ENCODE measurements around the gene GPR63. TPM values are rescaled to one million over a fixed set of nuclear protein-coding genes. Genes with fewer than 3 reads are reported as not detected.

Gene GPR63
- total RNA-seq, 1 experiment from 2014 or later, result 5.9 TPM

DNA sequence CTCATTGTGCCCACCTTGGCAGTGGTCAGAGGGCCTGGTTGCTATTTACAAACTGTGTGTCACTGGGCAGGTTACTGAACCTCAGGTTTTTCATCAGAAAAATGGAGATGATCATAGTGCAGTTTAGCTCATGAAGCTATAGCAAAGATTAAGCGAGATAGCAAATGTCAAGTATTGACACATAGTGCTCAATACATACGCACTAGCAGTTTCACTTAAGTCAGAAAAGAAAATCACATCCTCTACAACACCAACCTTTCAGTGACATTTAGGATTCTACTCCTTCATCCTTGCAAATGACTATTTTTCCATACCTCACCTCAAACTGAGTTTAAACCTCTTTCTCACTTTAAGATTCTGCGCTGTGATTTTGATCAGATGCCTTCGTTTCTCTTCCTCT lies 16.2 kb downstream of the GPR63 start:
- H3K27ac Mint-ChIP-seq, result peak overlapping the region in 1 of 3 experiments; percentile 65; a peak in 1 of 7 replicates
- TF ChIP-seq, protein P1, sequence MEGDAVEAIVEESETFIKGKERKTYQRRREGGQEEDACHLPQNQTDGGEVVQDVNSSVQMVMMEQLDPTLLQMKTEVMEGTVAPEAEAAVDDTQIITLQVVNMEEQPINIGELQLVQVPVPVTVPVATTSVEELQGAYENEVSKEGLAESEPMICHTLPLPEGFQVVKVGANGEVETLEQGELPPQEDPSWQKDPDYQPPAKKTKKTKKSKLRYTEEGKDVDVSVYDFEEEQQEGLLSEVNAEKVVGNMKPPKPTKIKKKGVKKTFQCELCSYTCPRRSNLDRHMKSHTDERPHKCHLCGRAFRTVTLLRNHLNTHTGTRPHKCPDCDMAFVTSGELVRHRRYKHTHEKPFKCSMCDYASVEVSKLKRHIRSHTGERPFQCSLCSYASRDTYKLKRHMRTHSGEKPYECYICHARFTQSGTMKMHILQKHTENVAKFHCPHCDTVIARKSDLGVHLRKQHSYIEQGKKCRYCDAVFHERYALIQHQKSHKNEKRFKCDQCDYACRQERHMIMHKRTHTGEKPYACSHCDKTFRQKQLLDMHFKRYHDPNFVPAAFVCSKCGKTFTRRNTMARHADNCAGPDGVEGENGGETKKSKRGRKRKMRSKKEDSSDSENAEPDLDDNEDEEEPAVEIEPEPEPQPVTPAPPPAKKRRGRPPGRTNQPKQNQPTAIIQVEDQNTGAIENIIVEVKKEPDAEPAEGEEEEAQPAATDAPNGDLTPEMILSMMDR (conservative IDR thresholded peaks at IDR 0.05), result no peak
- Histone ChIP-seq H3K9me3 (ENCODE audit: control insufficient read depth, low read depth, low read length) (no peaks in the 10 kb centered on the region), H3K27ac (ENCODE audit: insufficient read length, low read depth, low read length) (no peak overlapping the region), H3K23me2 (ENCODE audit: insufficient read length, low read depth, low read length, poor library complexity, severe bottlenecking) (no peaks in the 10 kb centered on the region), H4K91ac (ENCODE audit: insufficient read length, low read depth, low read length) (no peak overlapping the region), H3K79me2 (ENCODE audit: insufficient read depth, low read length) (no peaks in the 10 kb centered on the region; the same call in 1 of the 2 replicates), H3K79me1 (ENCODE audit: insufficient read depth, low read depth, low read length, poor library complexity, severe bottlenecking) (no peaks in the 10 kb centered on the region), H4K20me1 (ENCODE audit: control insufficient read depth, insufficient read depth, insufficient read length) (no peaks in the 10 kb centered on the region), H2BK20ac (ENCODE audit: low read depth, low read length, poor library complexity, severe bottlenecking) (no peak overlapping the region), H3K27me3 (ENCODE audit: insufficient read depth, low read length) (no peaks in the 10 kb centered on the region), H2BK12ac (ENCODE audit: insufficient read length, low read depth, low read length) (no peak overlapping the region), H3K4me1 (ENCODE audit: insufficient read depth, low read length) (no peaks in the 10 kb centered on the region), H4K5ac (ENCODE audit: insufficient read length, low read depth, low read length) (no peak overlapping the region), H3K23ac (ENCODE audit: insufficient read length, low read depth, low read length) (no peak overlapping the region), H2AFZ (ENCODE audit: low read length) (no peak overlapping the region), H3K9ac (ENCODE audit: extremely low read depth, insufficient read length, low read length) (no peak overlapping the region), H3K18ac (ENCODE audit: insufficient read length, low read depth, low read length) (no peak overlapping the region), H2AK5ac (ENCODE audit: insufficient read length, low read length) (no peak overlapping the region), H3K56ac (ENCODE audit: insufficient read length, low read depth, low read length) (no peak overlapping the region), H4K8ac (replicated peaks; ENCODE audit: insufficient read length, low read depth, low read length) (no peak overlapping the region), H3T11ph (ENCODE audit: low read length) (no peak overlapping the region), H3K14ac (ENCODE audit: insufficient read depth, low read length) (no peak overlapping the region), H3K4me2 (ENCODE audit: insufficient read depth, insufficient read length, low read length) (no peak overlapping the region), H2BK120ac (ENCODE audit: low read depth, low read length, poor library complexity, severe bottlenecking) (no peak overlapping the region), H3K4ac (ENCODE audit: low read depth, low read length) (no peak overlapping the region), H2BK15ac (ENCODE audit: low read depth, low read length) (no peak overlapping the region), H2BK5ac (ENCODE audit: insufficient read length, low read length) (no peak overlapping the region)
- no peaks in the 10 kb centered on the region for H3K27me3 Mint-ChIP-seq (ENCODE audit: low read depth)
- DNase-seq, result no peak
- H3K4me3 Mint-ChIP-seq, result no peak overlapping the region
- H3K9me3 Mint-ChIP-seq, result peaks cover 0 to 3% of the 10 kb centered on the region in 2 experiments; a peak in 2 of 5 replicates
- H3K36me3 Mint-ChIP-seq (ENCODE audit: insufficient read depth in 1 of 3, low read depth in 3 of 3), result peaks cover 3 to 5% (median 5%) of the 10 kb centered on the region in 3 experiments; a peak in 5 of 7 replicates
- H3K4me1 Mint-ChIP-seq, result peaks cover 26 to 30% of the 10 kb centered on the region in 2 experiments
- no CpG with 5 or more reads among the region's 4 CpGs for WGBS (ENCODE audit: extremely low coverage, insufficient read length, low lambda C conversion rate)
